ENCODE measurements around the gene CLIP1.

- no peak for TF ChIP-seq CTCF (conservative IDR thresholded peaks at IDR 0.05; ENCODE audit: low read depth, low read length)
- TF ChIP-seq EZH2 (IDR thresholded peaks at IDR 0.05; ENCODE audit: borderline replicate concordance, low read depth, low read length, poor library complexity, severe bottlenecking), result no peak
Observed at GRCh38 chr12:122333142-122334087, 89.1 kb downstream of the CLIP1 start.

All from A673 (cell line).